ENCODE results near the gene MEGF11. TPM values are rescaled to one million over a fixed set of nuclear protein-coding genes. Genes with fewer than 3 reads are reported as not detected.
A peak's percentile ranks its signal among the peaks of the same experiment; 100 is the strongest.

Gene MEGF11
- total RNA-seq, 6 experiments from 2014 or later = not detected

- H3K4me3 ChIP-seq = no peak overlapping the region
- 57% methylated on average over 8 of the region's 10 CpGs for WGBS (ENCODE audit: insufficient coverage, low coverage, low lambda C conversion rate, missing lambda C conversion rate)
- no peaks in the 10 kb centered on the region for H3K27me3 ChIP-seq
- ATAC-seq (peak in 1 of 4 donors; percentile 14), DNase-seq (no peak)
- H3K36me3 ChIP-seq = no peaks in the 10 kb centered on the region
- intact Hi-C loops (cut with DNase I) = no loop called here
- no peaks in the 10 kb centered on the region for H3K4me1 ChIP-seq
- TF ChIP-seq CTCF (IDR thresholded peaks at IDR 0.05) = no peak
- no peak for TF ChIP-seq POLR2A (IDR thresholded peaks at IDR 0.05)
- H3K27ac ChIP-seq = no peak overlapping the region
- no peaks in the 10 kb centered on the region for H3K9me3 ChIP-seq
Observed at GRCh38 chr15:66195621-66196230, 57.8 kb downstream of the MEGF11 start.

- no peaks in the 10 kb centered on the region for H3K4me1 ChIP-seq
- intact Hi-C loops (cut with DNase I) = no loop called here
- no peaks in the 10 kb centered on the region for H3K9me3 ChIP-seq
- ATAC-seq (no peak), DNase-seq (no peak)
- no peaks in the 10 kb centered on the region for H3K36me3 ChIP-seq
- H3K27me3 ChIP-seq = no peaks in the 10 kb centered on the region
- H3K4me3 ChIP-seq = no peak overlapping the region
- TF ChIP-seq POLR2A (IDR thresholded peaks at IDR 0.05) (no peak), CTCF (IDR thresholded peaks at IDR 0.05) (no peak)
- WGBS (ENCODE audit: insufficient coverage, low coverage, low lambda C conversion rate, missing lambda C conversion rate) = 69% methylated on average over 3 of the region's 3 CpGs
- H3K27ac ChIP-seq = no peak overlapping the region
Observed at GRCh38 chr15:66193066-66193465, 60.5 kb downstream of the MEGF11 start.

- Histone ChIP-seq H3K9me3 (no peaks in the 10 kb centered on the region), H3K27ac (no peak overlapping the region), H3K4me3 (no peak overlapping the region), H3K36me3 (no peaks in the 10 kb centered on the region), H3K27me3 (no peaks in the 10 kb centered on the region), H3K4me1 (no peaks in the 10 kb centered on the region)
- no peak for TF ChIP-seq POLR2A (IDR thresholded peaks at IDR 0.05)
- TF ChIP-seq CTCF (IDR thresholded peaks at IDR 0.05) = no peak
- no peak for DNase-seq
- no peak for ATAC-seq
- intact Hi-C loops (cut with DNase I) = no loop called here
- WGBS (ENCODE audit: insufficient coverage, low coverage, low lambda C conversion rate, missing lambda C conversion rate) = 79% methylated on average over 4 of the region's 5 CpGs
Observed at GRCh38 chr15:66190746-66191145, 62.8 kb downstream of the MEGF11 start.

GRCh38 chr15:66189291-66189690, 64.3 kb downstream of the MEGF11 start:
- Histone ChIP-seq H3K4me1 (no peaks in the 10 kb centered on the region), H3K27me3 (no peaks in the 10 kb centered on the region), H3K27ac (no peak overlapping the region), H3K36me3 (no peaks in the 10 kb centered on the region), H3K9me3 (no peaks in the 10 kb centered on the region), H3K4me3 (no peak overlapping the region)
- 71% methylated on average over 1 of the region's 6 CpGs for WGBS (ENCODE audit: insufficient coverage, low coverage, low lambda C conversion rate, missing lambda C conversion rate)
- intact Hi-C loops (cut with DNase I) = no loop called here
- TF ChIP-seq CTCF (IDR thresholded peaks at IDR 0.05) = no peak
- TF ChIP-seq POLR2A (IDR thresholded peaks at IDR 0.05) = no peak
- ATAC-seq (no peak), DNase-seq (peak in 1 of 3 donors; percentile 18)

GRCh38 chr15:66188464-66188863, 65.1 kb downstream of the MEGF11 start:
- peak in 1 of 3 donors; percentile 33 for DNase-seq

More at GRCh38 chr15:66188464-66188863, 65.1 kb downstream of the MEGF11 start:
- ATAC-seq = no peak
- no peaks in the 10 kb centered on the region for H3K9me3 ChIP-seq
- H3K27me3 ChIP-seq = no peaks in the 10 kb centered on the region
- TF ChIP-seq POLR2A (IDR thresholded peaks at IDR 0.05) = no peak
- TF ChIP-seq CTCF (IDR thresholded peaks at IDR 0.05) = no peak
- no peaks in the 10 kb centered on the region for H3K36me3 ChIP-seq
- H3K4me3 ChIP-seq = no peak overlapping the region
- 53% methylated on average over 2 of the region's 4 CpGs for WGBS (ENCODE audit: insufficient coverage, low coverage, low lambda C conversion rate, missing lambda C conversion rate)
- intact Hi-C loops (cut with DNase I) = no loop called here
- H3K27ac ChIP-seq = no peak overlapping the region
- H3K4me1 ChIP-seq = no peaks in the 10 kb centered on the region

Measured in right lobe of liver (tissue), 6 donors.